ENCODE measurements around the gene AURKB. TPM values are rescaled to one million over a fixed set of nuclear protein-coding genes. Genes with fewer than 3 reads are reported as not detected.

AURKB gene
- total and polyA plus RNA-seq, 2 of the 13 experiments (the other 11 are each of a cell fraction or from before 2014, with no cell fraction given): 29.5 to 75.3 TPM

DNA sequence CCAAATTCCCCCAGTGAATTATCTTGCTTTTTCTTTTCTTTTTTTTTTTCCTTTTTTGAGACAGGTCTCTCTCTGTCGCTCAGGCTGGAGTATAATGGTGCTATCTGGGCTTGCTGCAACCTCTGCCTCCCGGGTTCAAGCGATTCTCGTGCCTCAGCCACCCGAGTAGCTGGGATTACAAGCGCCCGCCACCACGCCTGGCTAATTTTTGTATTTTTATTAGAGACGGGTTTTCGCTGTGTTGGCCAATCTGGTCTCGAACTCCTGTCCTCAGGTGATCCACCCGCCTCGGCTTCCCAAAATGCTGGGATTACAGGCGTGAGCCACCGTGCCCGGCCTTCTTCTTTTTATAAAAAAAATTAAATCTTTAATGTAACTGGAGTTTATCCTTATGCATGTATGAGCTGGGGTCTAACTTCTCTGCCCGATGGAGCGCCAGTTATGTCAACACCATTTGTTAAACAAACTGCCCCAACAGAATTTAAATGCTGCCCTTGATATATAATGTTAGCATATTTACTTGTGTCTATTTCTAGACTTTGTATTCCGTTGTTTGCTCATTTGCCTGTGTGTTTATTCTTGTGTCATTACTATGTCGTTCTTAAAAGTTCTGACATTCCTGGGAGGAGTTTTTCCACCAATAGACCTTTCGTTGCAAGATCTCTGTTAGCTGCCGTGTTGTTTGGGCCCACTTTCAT is 535 bp upstream of the AURKB start (continued):
- TF ChIP-seq, protein P1, sequence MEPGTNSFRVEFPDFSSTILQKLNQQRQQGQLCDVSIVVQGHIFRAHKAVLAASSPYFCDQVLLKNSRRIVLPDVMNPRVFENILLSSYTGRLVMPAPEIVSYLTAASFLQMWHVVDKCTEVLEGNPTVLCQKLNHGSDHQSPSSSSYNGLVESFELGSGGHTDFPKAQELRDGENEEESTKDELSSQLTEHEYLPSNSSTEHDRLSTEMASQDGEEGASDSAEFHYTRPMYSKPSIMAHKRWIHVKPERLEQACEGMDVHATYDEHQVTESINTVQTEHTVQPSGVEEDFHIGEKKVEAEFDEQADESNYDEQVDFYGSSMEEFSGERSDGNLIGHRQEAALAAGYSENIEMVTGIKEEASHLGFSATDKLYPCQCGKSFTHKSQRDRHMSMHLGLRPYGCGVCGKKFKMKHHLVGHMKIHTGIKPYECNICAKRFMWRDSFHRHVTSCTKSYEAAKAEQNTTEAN (CRISPR knock-in tag; conservative IDR thresholded peaks at IDR 0.05): no peak
- TF ChIP-seq ZKSCAN8 (CRISPR knock-in tag; IDR thresholded peaks at IDR 0.05; ENCODE audit: borderline replicate concordance) (no peak), BHLHE40 (IDR thresholded peaks at IDR 0.05; ENCODE audit: low read length) (no peak), KDM5B (CRISPR knock-in tag; IDR thresholded peaks at IDR 0.05; ENCODE audit: borderline replicate concordance) (peak; percentile 8; the same call in 1 of the 2 replicates), AKAP8 (CRISPR knock-in tag; IDR thresholded peaks at IDR 0.05) (no peak), ZNF484 (CRISPR knock-in tag; IDR thresholded peaks at IDR 0.05; ENCODE audit: borderline replicate concordance, low read depth) (no peak), NFKBIZ (CRISPR knock-in tag; IDR thresholded peaks at IDR 0.05) (no peak), ZKSCAN5 (CRISPR knock-in tag; IDR thresholded peaks at IDR 0.05) (no peak), TBL1XR1 (IDR thresholded peaks at IDR 0.05; ENCODE audit: borderline replicate concordance, low read length, partially characterized antibody) (no peak), TRIM24 (CRISPR knock-in tag; IDR thresholded peaks at IDR 0.05) (no peak), SMARCE1 (IDR thresholded peaks at IDR 0.05; ENCODE audit: borderline replicate concordance) (no peak), ZNF337 (CRISPR knock-in tag; IDR thresholded peaks at IDR 0.05; ENCODE audit: borderline replicate concordance, low read depth) (no peak), ZNF3 (CRISPR knock-in tag; IDR thresholded peaks at IDR 0.05) (no peak), ZNF33A (CRISPR knock-in tag; IDR thresholded peaks at IDR 0.05; ENCODE audit: borderline replicate concordance) (no peak), HNF4G (IDR thresholded peaks at IDR 0.05; ENCODE audit: borderline replicate concordance, low read depth, low read length) (peak; percentile 66; the same call in 1 of the 2 replicates), HNF4G (CRISPR knock-in tag; IDR thresholded peaks at IDR 0.05; ENCODE audit: borderline replicate concordance, low read depth) (no peak), FOXA1 (IDR thresholded peaks at IDR 0.05) (peak; percentile 96), FOXA1 (CRISPR knock-in tag; IDR thresholded peaks at IDR 0.05) (peak; percentile 86), ZNF576 (CRISPR knock-in tag; IDR thresholded peaks at IDR 0.05) (no peak), KLF13 (CRISPR knock-in tag; IDR thresholded peaks at IDR 0.05) (no peak), ZNF530 (CRISPR knock-in tag; IDR thresholded peaks at IDR 0.05; ENCODE audit: low read depth) (no peak), PRMT3 (CRISPR knock-in tag; IDR thresholded peaks at IDR 0.05; ENCODE audit: borderline replicate concordance, low read depth) (no peak), HDAC1 (CRISPR knock-in tag; IDR thresholded peaks at IDR 0.05) (no peak; the same call in 1 of the 2 replicates)
- TF ChIP-seq, protein P2, sequence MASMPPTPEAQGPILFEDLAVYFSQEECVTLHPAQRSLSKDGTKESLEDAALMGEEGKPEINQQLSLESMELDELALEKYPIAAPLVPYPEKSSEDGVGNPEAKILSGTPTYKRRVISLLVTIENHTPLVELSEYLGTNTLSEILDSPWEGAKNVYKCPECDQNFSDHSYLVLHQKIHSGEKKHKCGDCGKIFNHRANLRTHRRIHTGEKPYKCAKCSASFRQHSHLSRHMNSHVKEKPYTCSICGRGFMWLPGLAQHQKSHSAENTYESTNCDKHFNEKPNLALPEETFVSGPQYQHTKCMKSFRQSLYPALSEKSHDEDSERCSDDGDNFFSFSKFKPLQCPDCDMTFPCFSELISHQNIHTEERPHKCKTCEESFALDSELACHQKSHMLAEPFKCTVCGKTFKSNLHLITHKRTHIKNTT (CRISPR knock-in tag; IDR thresholded peaks at IDR 0.05): no peak
- TF ChIP-seq, protein P3, sequence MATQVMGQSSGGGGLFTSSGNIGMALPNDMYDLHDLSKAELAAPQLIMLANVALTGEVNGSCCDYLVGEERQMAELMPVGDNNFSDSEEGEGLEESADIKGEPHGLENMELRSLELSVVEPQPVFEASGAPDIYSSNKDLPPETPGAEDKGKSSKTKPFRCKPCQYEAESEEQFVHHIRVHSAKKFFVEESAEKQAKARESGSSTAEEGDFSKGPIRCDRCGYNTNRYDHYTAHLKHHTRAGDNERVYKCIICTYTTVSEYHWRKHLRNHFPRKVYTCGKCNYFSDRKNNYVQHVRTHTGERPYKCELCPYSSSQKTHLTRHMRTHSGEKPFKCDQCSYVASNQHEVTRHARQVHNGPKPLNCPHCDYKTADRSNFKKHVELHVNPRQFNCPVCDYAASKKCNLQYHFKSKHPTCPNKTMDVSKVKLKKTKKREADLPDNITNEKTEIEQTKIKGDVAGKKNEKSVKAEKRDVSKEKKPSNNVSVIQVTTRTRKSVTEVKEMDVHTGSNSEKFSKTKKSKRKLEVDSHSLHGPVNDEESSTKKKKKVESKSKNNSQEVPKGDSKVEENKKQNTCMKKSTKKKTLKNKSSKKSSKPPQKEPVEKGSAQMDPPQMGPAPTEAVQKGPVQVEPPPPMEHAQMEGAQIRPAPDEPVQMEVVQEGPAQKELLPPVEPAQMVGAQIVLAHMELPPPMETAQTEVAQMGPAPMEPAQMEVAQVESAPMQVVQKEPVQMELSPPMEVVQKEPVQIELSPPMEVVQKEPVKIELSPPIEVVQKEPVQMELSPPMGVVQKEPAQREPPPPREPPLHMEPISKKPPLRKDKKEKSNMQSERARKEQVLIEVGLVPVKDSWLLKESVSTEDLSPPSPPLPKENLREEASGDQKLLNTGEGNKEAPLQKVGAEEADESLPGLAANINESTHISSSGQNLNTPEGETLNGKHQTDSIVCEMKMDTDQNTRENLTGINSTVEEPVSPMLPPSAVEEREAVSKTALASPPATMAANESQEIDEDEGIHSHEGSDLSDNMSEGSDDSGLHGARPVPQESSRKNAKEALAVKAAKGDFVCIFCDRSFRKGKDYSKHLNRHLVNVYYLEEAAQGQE (IDR thresholded peaks at IDR 0.05; ENCODE audit: borderline replicate concordance in 1 of 2, low read depth in 1 of 2, low read length in 2 of 2): no peak

Measured in HepG2 (cell line).